GM12892 (cell line): ENCODE data around the gene SPON1.

Source experiments
- POLR2A ChIP-seq: IDR thresholded peaks from 2 replicates; pipeline ENCODE4 v1.6.1; 2011; ENCODE audit warnings: low read depth, low read length, control low read depth
- POLR2AphosphoS5 ChIP-seq: IDR thresholded peaks from 2 replicates; pipeline ENCODE4 v1.6.1; 2011; ENCODE audit warnings: low read depth, low read length, control low read depth

DNA sequence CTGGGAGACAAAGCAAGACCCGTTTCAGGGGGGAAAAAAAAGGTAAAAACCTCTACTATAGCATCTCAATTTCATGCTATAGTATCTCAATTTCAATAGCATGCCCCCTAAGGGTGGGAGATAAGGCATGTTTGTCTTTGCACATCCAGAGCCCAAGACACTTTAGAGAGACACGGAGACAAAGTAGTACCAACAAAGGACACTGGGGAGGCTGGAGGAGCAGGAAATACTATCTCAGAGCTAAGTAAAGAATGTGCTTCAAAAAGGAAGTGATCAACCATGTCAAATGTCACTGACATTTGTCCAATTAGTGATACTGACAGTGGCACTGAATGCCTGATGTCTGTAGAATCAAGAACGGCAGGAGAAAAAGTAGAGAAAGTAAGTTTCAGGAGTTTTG lies 327.9 kb downstream of the SPON1 start:
- no peak for TF ChIP-seq POLR2AphosphoS5
- no peak for TF ChIP-seq POLR2A
